HFFc6 (cell line): Measurements from ENCODE around the gene NUP88. TPM values are rescaled to one million over a fixed set of nuclear protein-coding genes. Genes with fewer than 3 reads are reported as not detected.
A peak's percentile ranks its signal among the peaks of the same experiment; 100 is the strongest.
"Not testable (repeated sequence)": the region's sequence is repeated elsewhere in the genome, so short reads cannot be mapped to it uniquely, and the experiment has no call there.

Experiments used
- DNase-seq: peaks from one replicate; pipeline ENCODE4 v3.0.0-alpha.2; 2018
- H3K27ac Mint-ChIP-seq: 2 replicates; pipeline ENCODE4 v1.8.0; 2020; ENCODE audit warnings: mild to moderate bottlenecking, mixed read lengths
- H3K27me3 Mint-ChIP-seq: 2 replicates; pipeline ENCODE4 v1.8.0; 2021; ENCODE audit warnings: mild to moderate bottlenecking, moderate library complexity, mixed read lengths; ENCODE audit not compliant: insufficient read depth
- H3K36me3 Mint-ChIP-seq: 2 replicates; pipeline ENCODE4 v1.8.0; 2021; ENCODE audit warnings: low read depth, mixed read lengths
- H3K4me1 Mint-ChIP-seq: 2 replicates; pipeline ENCODE4 v1.8.0; 2020; ENCODE audit warnings: low read depth, mixed read lengths
- H3K4me3 Mint-ChIP-seq: 2 replicates; pipeline ENCODE4 v1.8.0; 2020; ENCODE audit warnings: mild to moderate bottlenecking, moderate library complexity, mixed read lengths
- H3K9me3 Mint-ChIP-seq: 2 replicates; pipeline ENCODE4 v1.8.0; 2020; ENCODE audit warnings: mild to moderate bottlenecking, mixed read lengths
- CTCF ChIP-seq: fragments of 200-600 bp; sonication (generic); IDR thresholded peaks from 2 replicates; pipeline ENCODE4 v1.5.0; 2021; ENCODE audit warnings: antibody characterized with exemption, mild to moderate bottlenecking
- total RNA-seq, 6 experiments: library from RNA; stranded (reverse); fragmentation: NEBNext Ultra II Directional; extraction: Animal tissue kit (Norgen Biotek cat#: 25700); gene quantifications; 2 replicates in 1 of 6; 3 replicates in 5 of 6; pipeline ENCODE4 v1.2.3, GENCODE V29; 2021

NUP88 gene
- total RNA-seq, 6 experiments from 2014 or later = 49.3 to 68.7 (median 64.2) TPM

GRCh38 chr17:5437721-5438317, 18.4 kb upstream of the NUP88 start:
- peaks cover 45% of the 10 kb centered on the region for H3K36me3 Mint-ChIP-seq
- H3K27ac Mint-ChIP-seq = peak overlapping the region; percentile 87
- no peak for TF ChIP-seq CTCF
- DNase-seq = peak; percentile 84
- no peaks in the 10 kb centered on the region for H3K9me3 Mint-ChIP-seq
- peaks cover 45% of the 10 kb centered on the region for H3K4me1 Mint-ChIP-seq
- peaks cover 3% of the 10 kb centered on the region; the same call in 1 of the 2 replicates for H3K27me3 Mint-ChIP-seq
- H3K4me3 Mint-ChIP-seq = peak overlapping the region; percentile 90

- peak overlapping the region; percentile 90; the same call in 1 of the 2 replicates for H3K4me3 Mint-ChIP-seq
- H3K27ac Mint-ChIP-seq = peak overlapping the region; percentile 68
- not testable (repeated sequence) for H3K27me3 Mint-ChIP-seq, H3K9me3 Mint-ChIP-seq
- peaks cover 39% of the 10 kb centered on the region for H3K4me1 Mint-ChIP-seq
- peaks cover 62% of the 10 kb centered on the region for H3K36me3 Mint-ChIP-seq
- peak; percentile 40 for DNase-seq
Observed at GRCh38 chr17:5435781-5436315, 16.4 kb upstream of the NUP88 start.

- Mint-ChIP-seq H3K9me3 (no peaks in the 10 kb centered on the region), H3K4me3 (peak overlapping the region; percentile 26; the same call in 1 of the 2 replicates), H3K36me3 (peaks cover 67% of the 10 kb centered on the region), H3K4me1 (peaks cover 43% of the 10 kb centered on the region), H3K27ac (no peak overlapping the region; the same call in 1 of the 2 replicates), H3K27me3 (peaks cover 5% of the 10 kb centered on the region; the same call in 1 of the 2 replicates)
- no peak for DNase-seq
- no peak for TF ChIP-seq CTCF
Observed at GRCh38 chr17:5434984-5435383, 15.5 kb upstream of the NUP88 start.

GRCh38 chr17:5431949-5432556, 12.6 kb upstream of the NUP88 start:
- Mint-ChIP-seq H3K9me3 (no peaks in the 10 kb centered on the region), H3K36me3 (peaks cover 63% of the 10 kb centered on the region), H3K4me1 (peaks cover 50% of the 10 kb centered on the region), H3K27me3 (peaks cover 5% of the 10 kb centered on the region; the same call in 1 of the 2 replicates), H3K4me3 (no peak overlapping the region), H3K27ac (peak overlapping the region; percentile 44; the same call in 1 of the 2 replicates)
- no peak for TF ChIP-seq CTCF
- DNase-seq = no peak

DNA sequence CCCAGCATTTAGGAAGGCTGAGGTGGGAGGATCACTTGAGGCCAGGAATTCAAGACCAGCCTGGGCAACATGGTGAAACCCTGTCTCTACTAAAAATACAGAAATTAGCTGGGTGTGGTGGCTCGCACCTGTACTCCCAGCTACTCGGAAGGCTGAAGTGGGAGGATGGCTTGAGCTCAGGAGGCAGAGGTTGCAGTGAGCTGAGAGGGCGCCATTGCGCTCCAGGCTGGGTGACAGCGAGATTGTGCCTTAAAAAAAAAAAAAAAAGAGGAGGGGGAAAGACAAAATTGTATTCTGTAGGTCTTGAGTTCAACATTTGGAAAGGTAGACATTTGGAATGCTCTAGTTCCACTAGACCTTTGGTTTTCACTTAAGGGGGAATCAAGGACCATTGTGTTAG, 11.8 kb upstream of the NUP88 start:
- DNase-seq, H3K4me3 Mint-ChIP-seq, H3K27ac Mint-ChIP-seq, H3K27me3 Mint-ChIP-seq, H3K9me3 Mint-ChIP-seq: not testable (repeated sequence)
- peaks cover 57% of the 10 kb centered on the region for H3K36me3 Mint-ChIP-seq
- peaks cover 42% of the 10 kb centered on the region for H3K4me1 Mint-ChIP-seq
- TF ChIP-seq CTCF = 0 out of 2 replicates have a peak, but pooled peaks have one; percentile 9
